SW 1271 (cell line): ENCODE results near the gene SPTBN1.

ENCODE experiments used
- DNase-seq, 2 experiments: peaks; one replicate each; lab custom pipeline; 2025; lab: John Stamatoyannopoulos, UW

Gene SPTBN1

GRCh38 chr2:54556621-54557121 lies 100.5 kb downstream of the SPTBN1 start:
- no peak for DNase-seq

- no peak for DNase-seq
Observed at GRCh38 chr2:54557211-54557600, 101.1 kb downstream of the SPTBN1 start.

GRCh38 chr2:54557601-54558187 lies 101.6 kb downstream of the SPTBN1 start:
- peak; percentile 39 to 61 for DNase-seq

- DNase-seq, result peak; percentile 13 to 67
Observed at GRCh38 chr2:54558188-54559005, 102.3 kb downstream of the SPTBN1 start.

GRCh38 chr2:54559006-54559445 lies 102.9 kb downstream of the SPTBN1 start:
- DNase-seq, result no peak

- peak; percentile 37 to 77 for DNase-seq
Observed at GRCh38 chr2:54559593-54560145, 103.5 kb downstream of the SPTBN1 start.

- peak in 1 of 2 experiments; percentile 77 for DNase-seq
Observed at GRCh38 chr2:54560146-54560881, 104.2 kb downstream of the SPTBN1 start.

- no peak for DNase-seq
Observed at GRCh38 chr2:54561010-54561409, 104.9 kb downstream of the SPTBN1 start.

- DNase-seq, result no peak
Observed at GRCh38 chr2:54564439-54564838, 108.3 kb downstream of the SPTBN1 start.

GRCh38 chr2:54565551-54565950 lies 109.4 kb downstream of the SPTBN1 start:
- DNase-seq, result no peak

- DNase-seq, result no peak
Observed at GRCh38 chr2:54566896-54567295, 110.8 kb downstream of the SPTBN1 start.

- no peak for DNase-seq
Observed at GRCh38 chr2:54568876-54569321, 112.8 kb downstream of the SPTBN1 start.

- no peak for DNase-seq
Observed at GRCh38 chr2:54569745-54570301, 113.7 kb downstream of the SPTBN1 start.

- no peak for DNase-seq
Observed at GRCh38 chr2:54570321-54570855, 114.3 kb downstream of the SPTBN1 start.

GRCh38 chr2:54570925-54571694 lies 115.0 kb downstream of the SPTBN1 start:
- no peak for DNase-seq

- DNase-seq, result no peak
Observed at GRCh38 chr2:54572262-54572635, 116.1 kb downstream of the SPTBN1 start.

GRCh38 chr2:54572636-54573536 lies 116.8 kb downstream of the SPTBN1 start:
- DNase-seq, result peak in 1 of 2 experiments; percentile 14

GRCh38 chr2:54573537-54573919 lies 117.4 kb downstream of the SPTBN1 start:
- DNase-seq, result no peak

- no peak for DNase-seq
Observed at GRCh38 chr2:54574107-54574859, 118.2 kb downstream of the SPTBN1 start.
